HepG2 (cell line): ENCODE data around the gene HDAC5. TPM values are rescaled to one million over a fixed set of nuclear protein-coding genes. Genes with fewer than 3 reads are reported as not detected.
A peak's percentile ranks its signal among the peaks of the same experiment; 100 is the strongest.

ENCODE experiments used
- AGO2 ChIP-seq: fragments of 200-400 bp; formaldehyde crosslinking; optimal IDR thresholded peaks from 2 replicates; pipeline ENCODE3; 2017; ENCODE audit warnings: mild to moderate bottlenecking, low read depth, low read length, moderate library complexity
- FOXC1 ChIP-seq: sonication (generic); formaldehyde crosslinking; IDR thresholded peaks from 2 replicates; pipeline ENCODE4 v1.8.0; 2022; ENCODE audit warnings: mild to moderate bottlenecking, missing genetic modification reagents, borderline replicate concordance
- GLI4 ChIP-seq: sonication (generic); formaldehyde crosslinking; IDR thresholded peaks from 2 replicates; pipeline ENCODE4 v1.5.1; 2020; ENCODE audit warnings: missing genetic modification reagents, mild to moderate bottlenecking, moderate library complexity, borderline replicate concordance
- KLF12 ChIP-seq: sonication (generic); formaldehyde crosslinking; IDR thresholded peaks from 2 replicates; pipeline ENCODE4 v1.4.0; 2020; ENCODE audit warnings: missing genetic modification reagents, borderline replicate concordance
- MAFG ChIP-seq: sonication (generic); formaldehyde crosslinking; IDR thresholded peaks from 2 replicates; pipeline ENCODE4 v1.5.1; 2020; ENCODE audit warnings: mild to moderate bottlenecking, missing genetic modification reagents
- MBNL3 ChIP-seq: fragments of 250-450 bp; sonication (Bioruptor Pico); conservative IDR thresholded peaks from 2 replicates; pipeline ENCODE4 v1.8.0; 2022; ENCODE audit warnings: mild to moderate bottlenecking, inconsistent platforms
- NFIC ChIP-seq: IDR thresholded peaks from 2 replicates; pipeline ENCODE4 v1.6.1; 2012; ENCODE audit warnings: mild to moderate bottlenecking, low read length, inconsistent platforms
- NFYB ChIP-seq: sonication (generic); formaldehyde crosslinking; IDR thresholded peaks from 2 replicates; pipeline ENCODE4 v1.4.0; 2020; ENCODE audit warnings: missing genetic modification reagents
- PPARG ChIP-seq: conservative IDR thresholded peaks from 2 replicates; pipeline ENCODE4 v1.6.1; 2016; ENCODE audit warnings: missing biosample characterization, missing genetic modification reagents
- SP4 ChIP-seq: sonication (generic); formaldehyde crosslinking; IDR thresholded peaks from 2 replicates; pipeline ENCODE4 v1.8.1; 2023; ENCODE audit warnings: mild to moderate bottlenecking, missing genetic modification reagents
- SRSF4 ChIP-seq: fragments of 200-400 bp; formaldehyde crosslinking; IDR thresholded peaks from one replicate; pipeline ENCODE4 v1.6.1; 2018; ENCODE audit warnings: mild to moderate bottlenecking, low read depth, low read length, moderate library complexity; ENCODE audit not compliant: poor library complexity, severe bottlenecking
- ZBTB33 ChIP-seq: sonication (generic); formaldehyde crosslinking; IDR thresholded peaks from 2 replicates; pipeline ENCODE4 v1.4.0; 2020; ENCODE audit warnings: missing genetic modification reagents
- ZEB1 ChIP-seq: IDR thresholded peaks from 2 replicates; pipeline ENCODE4 v1.6.1; 2012; ENCODE audit warnings: mild to moderate bottlenecking, low read depth, inconsistent platforms; ENCODE audit not compliant: insufficient replicate concordance
- ZFP41 ChIP-seq: sonication (generic); formaldehyde crosslinking; IDR thresholded peaks from 2 replicates; pipeline ENCODE4 v1.4.0; 2020; ENCODE audit warnings: mild to moderate bottlenecking, missing genetic modification reagents, borderline replicate concordance
- ZFP91 ChIP-seq: sonication (generic); formaldehyde crosslinking; IDR thresholded peaks from 2 replicates; pipeline ENCODE4 v1.9.0; 2022; ENCODE audit warnings: missing genetic modification reagents, mild to moderate bottlenecking, borderline replicate concordance
- ZFYVE20 ChIP-seq: sonication (generic); formaldehyde crosslinking; IDR thresholded peaks from 2 replicates; pipeline ENCODE4 v1.8.0; 2023; ENCODE audit warnings: low read depth, mild to moderate bottlenecking, moderate library complexity, missing genetic modification reagents, borderline replicate concordance
- ZNF253 ChIP-seq: sonication (generic); formaldehyde crosslinking; IDR thresholded peaks from 2 replicates; pipeline ENCODE4 v1.8.0; 2022; ENCODE audit warnings: mild to moderate bottlenecking, missing genetic modification reagents, borderline replicate concordance
- ZNF256 ChIP-seq: sonication (generic); formaldehyde crosslinking; conservative IDR thresholded peaks from 2 replicates; pipeline ENCODE4 v1.4.0; 2020; ENCODE audit warnings: missing genetic modification reagents
- ZNF446 ChIP-seq: sonication (generic); formaldehyde crosslinking; IDR thresholded peaks from 2 replicates; pipeline ENCODE4 v1.5.0; 2020; ENCODE audit warnings: mild to moderate bottlenecking, missing genetic modification reagents
- ZNF557 ChIP-seq: sonication (generic); formaldehyde crosslinking; IDR thresholded peaks from 2 replicates; pipeline ENCODE4 v1.4.0; 2020; ENCODE audit warnings: missing genetic modification reagents
- ZNF615 ChIP-seq: sonication (generic); formaldehyde crosslinking; IDR thresholded peaks from 2 replicates; pipeline ENCODE4 v1.5.0; 2020; ENCODE audit warnings: mild to moderate bottlenecking, missing genetic modification reagents, borderline replicate concordance
- ZNF773 ChIP-seq: sonication (generic); formaldehyde crosslinking; IDR thresholded peaks from 2 replicates; pipeline ENCODE4 v1.4.0; 2020; ENCODE audit warnings: missing genetic modification reagents, borderline replicate concordance
- ZNF775 ChIP-seq: sonication (generic); formaldehyde crosslinking; IDR thresholded peaks from 2 replicates; pipeline ENCODE4 v1.4.0; 2020; ENCODE audit warnings: missing genetic modification reagents, mild to moderate bottlenecking, moderate library complexity, borderline replicate concordance
- ZNF841 ChIP-seq: sonication (generic); formaldehyde crosslinking; IDR thresholded peaks from 2 replicates; pipeline ENCODE4 v1.8.1; 2023; ENCODE audit warnings: missing genetic modification reagents, borderline replicate concordance
- ZZZ3 ChIP-seq: sonication (generic); formaldehyde crosslinking; IDR thresholded peaks from 2 replicates; pipeline ENCODE4 v1.4.0; 2020; ENCODE audit warnings: missing genetic modification reagents, mild to moderate bottlenecking, borderline replicate concordance
- polyA plus RNA-seq, 8 experiments: library from polyadenylated mRNA; depleted of rRNA in 3 of 8; stranded (reverse) in 7 of 8; unstranded in 1 of 8; fragments of >200 nt; fragmentation: Illumina TruSeq in 4 of 8; extraction: Trizol in 4 of 8; gene quantifications; 2 replicates each; pipeline versions ENCODE4 v1.2.1 to v1.2.3, GENCODE V29; 2011 to 2016; ENCODE audit warnings: low read depth in 4 of 8, missing spikeins in 1 of 8, mixed read lengths in 1 of 8; ENCODE audit not compliant: insufficient read depth in 1 of 8
- total RNA-seq, 5 experiments: library from RNA; depleted of rRNA; stranded (reverse); fragments of >200 nt; fragmentation: Illumina TruSeq; extraction: Trizol; gene quantifications; 2 replicates each; pipeline ENCODE4 v1.2.3, GENCODE V29; 2016; ENCODE audit warnings: low read depth in 1 of 5
- TF ChIP-seq, protein P1 (sequence below): sonication (generic); formaldehyde crosslinking; IDR thresholded peaks from 2 replicates; pipeline ENCODE4 v1.9.0; 2021; ENCODE audit warnings: missing genetic modification reagents, mild to moderate bottlenecking, borderline replicate concordance

Gene HDAC5
- total and polyA plus RNA-seq, 2 of the 13 experiments (the other 11 are each of a cell fraction or from before 2014, with no cell fraction given) = 46.4 to 85.4 TPM

- TF ChIP-seq PPARG (CRISPR knock-in tag) = no peak
- TF ChIP-seq KLF12 (CRISPR knock-in tag) = peak; percentile 69; the same call in 1 of the 2 replicates
- no peak; the same call in 1 of the 2 replicates for TF ChIP-seq GLI4 (CRISPR knock-in tag)
- TF ChIP-seq, protein P1, sequence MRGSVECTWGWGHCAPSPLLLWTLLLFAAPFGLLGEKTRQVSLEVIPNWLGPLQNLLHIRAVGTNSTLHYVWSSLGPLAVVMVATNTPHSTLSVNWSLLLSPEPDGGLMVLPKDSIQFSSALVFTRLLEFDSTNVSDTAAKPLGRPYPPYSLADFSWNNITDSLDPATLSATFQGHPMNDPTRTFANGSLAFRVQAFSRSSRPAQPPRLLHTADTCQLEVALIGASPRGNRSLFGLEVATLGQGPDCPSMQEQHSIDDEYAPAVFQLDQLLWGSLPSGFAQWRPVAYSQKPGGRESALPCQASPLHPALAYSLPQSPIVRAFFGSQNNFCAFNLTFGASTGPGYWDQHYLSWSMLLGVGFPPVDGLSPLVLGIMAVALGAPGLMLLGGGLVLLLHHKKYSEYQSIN (CRISPR knock-in tag) = no peak
- no peak for TF ChIP-seq ZFP41 (CRISPR knock-in tag)
- peak; percentile 68; the same call in 1 of the 2 replicates for TF ChIP-seq SP4 (CRISPR knock-in tag)
- no peak for TF ChIP-seq ZNF557 (CRISPR knock-in tag)
- TF ChIP-seq ZNF615 = no peak
- no peak for TF ChIP-seq ZEB1
- TF ChIP-seq FOXC1 (CRISPR knock-in tag) = no peak; the same call in 1 of the 2 replicates
- TF ChIP-seq ZNF775 (CRISPR knock-in tag) = no peak
- no peak; the same call in 1 of the 2 replicates for TF ChIP-seq ZFP91
- TF ChIP-seq ZFYVE20 (CRISPR knock-in tag) = no peak
- no peak; the same call in 1 of the 2 replicates for TF ChIP-seq ZNF256 (CRISPR knock-in tag)
- no peak for TF ChIP-seq NFYB (CRISPR knock-in tag)
- no peak for TF ChIP-seq MAFG
- TF ChIP-seq SRSF4 = no peak
- TF ChIP-seq NFIC = no peak
- TF ChIP-seq ZNF773 (CRISPR knock-in tag) = no peak
- no peak for TF ChIP-seq ZNF253
- peak; percentile 88 for TF ChIP-seq AGO2
- peak; percentile 69; the same call in 1 of the 2 replicates for TF ChIP-seq ZNF446 (CRISPR knock-in tag)
- peak; percentile 75; the same call in 1 of the 2 replicates for TF ChIP-seq ZZZ3
- no peak for TF ChIP-seq ZBTB33 (CRISPR knock-in tag)
- no peak for TF ChIP-seq MBNL3
- TF ChIP-seq ZNF841 (CRISPR knock-in tag) = 0 out of 2 replicates have a peak, but pooled peaks have one; percentile 70
These were observed 57.1 kb downstream of the HDAC5 start, which contains the start of gene LSM12 (continued) for GRCh38 chr17:44066204-44066930.
